ENCODE data around the gene LMNA.

- no peak for TF ChIP-seq REST (IDR thresholded peaks at IDR 0.05; ENCODE audit: insufficient read depth in 1 of 2, low read depth in 2 of 2, low read length in 2 of 2)
- TF ChIP-seq POLR2AphosphoS5 (IDR thresholded peaks at IDR 0.05; ENCODE audit: low read depth, low read length), result no peak
Observed at GRCh38 chr1:156122086-156122485, 7.6 kb downstream of the LMNA start.

All from PFSK-1 (cell line).